Fibroblast of villous mesenchyme (primary cell): ENCODE measurements around the gene HBD. TPM values are rescaled to one million over a fixed set of nuclear protein-coding genes. Genes with fewer than 3 reads are reported as not detected.

ENCODE experiments used
- DNase-seq: peaks from one replicate; pipeline ENCODE4 v3.0.0-alpha.2; 2010; ENCODE audit warnings: low read depth
- H3K4me3 ChIP-seq: 2 replicates; pipeline ENCODE4 v1.5.1; 2011; ENCODE audit warnings: low read depth, mild to moderate bottlenecking, low read length
- CTCF ChIP-seq: IDR thresholded peaks from 2 replicates; pipeline ENCODE4 v1.5.1; 2012; ENCODE audit warnings: low read depth, mild to moderate bottlenecking, low read length; ENCODE audit not compliant: insufficient read depth
- total RNA-seq: library from RNA; depleted of rRNA; stranded (reverse); fragments of >200 nt; gene quantifications from 2 replicates; pipeline ENCODE4 v1.2.3, GENCODE V29; 2012

Gene HBD
- total RNA-seq, 1 donor: 0.43 TPM

- no peak overlapping the region for H3K4me3 ChIP-seq
- peak; percentile 62 for TF ChIP-seq CTCF
- DNase-seq: peak; percentile 81
These were observed 29.5 kb downstream of the HBD start for GRCh38 chr11:5204787-5205186.

GRCh38 chr11:5203366-5203765 is 30.9 kb downstream of the HBD start:
- H3K4me3 ChIP-seq: no peak overlapping the region
- no peak for TF ChIP-seq CTCF
- DNase-seq: no peak

DNA sequence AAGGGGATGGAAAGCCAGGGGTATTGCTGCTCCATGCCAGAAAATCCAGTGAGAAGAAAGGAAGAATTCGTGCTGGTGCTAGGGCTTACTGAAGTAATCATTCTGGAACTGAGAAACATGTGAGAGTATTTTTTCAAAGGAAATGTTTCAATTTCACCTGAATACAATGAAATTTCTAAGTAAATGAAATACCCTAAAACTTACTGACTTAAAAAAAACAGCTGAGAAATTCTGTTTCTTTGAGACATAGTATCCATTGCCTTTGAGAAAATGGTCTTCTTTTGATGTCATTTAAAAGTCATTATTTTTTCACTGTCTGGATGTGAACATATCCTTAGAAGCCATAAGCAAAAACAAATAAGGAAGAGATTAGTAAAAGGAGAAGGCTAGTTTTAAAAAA is 33.7 kb downstream of the HBD start, which contains the start of gene OR51V1:
Gene OR51V1 (minus strand): TSS at position 101 of the 400 bp plus-strand sequence. CDS start 0 bp downstream, at position 101.
- no peak for DNase-seq
- no peak within 1 kb of the TSS for H3K4me3 ChIP-seq
- no peak for TF ChIP-seq CTCF

- TF ChIP-seq CTCF: no peak
- DNase-seq: no peak
- no peak overlapping the region for H3K4me3 ChIP-seq
These were observed 36.0 kb downstream of the HBD start for GRCh38 chr11:5198285-5198684.

DNA sequence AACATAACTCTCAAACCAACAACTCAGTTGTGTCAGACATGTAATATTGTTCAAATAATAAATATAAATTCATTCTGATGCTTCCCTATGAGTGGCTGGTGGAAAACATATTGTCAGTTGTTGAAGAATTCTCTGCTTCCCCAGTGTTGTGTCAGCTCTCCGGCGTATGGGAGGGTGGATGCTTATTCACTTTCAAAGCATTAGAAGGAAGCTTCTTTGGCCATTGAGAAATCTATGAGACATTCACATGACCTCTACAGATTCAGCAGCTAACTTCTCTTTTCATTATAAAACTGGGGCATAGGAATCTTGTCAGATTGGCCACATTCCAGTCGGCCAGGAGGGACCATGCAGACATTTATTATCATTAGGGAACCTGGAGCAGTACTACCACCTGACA is 36.7 kb downstream of the HBD start:
- H3K4me3 ChIP-seq: no peak overlapping the region
- DNase-seq: peak; percentile 24
- no peak for TF ChIP-seq CTCF

GRCh38 chr11:5196731-5197130 is 37.6 kb downstream of the HBD start:
- no peak overlapping the region for H3K4me3 ChIP-seq
- TF ChIP-seq CTCF: no peak
- DNase-seq: peak; percentile 8

DNA sequence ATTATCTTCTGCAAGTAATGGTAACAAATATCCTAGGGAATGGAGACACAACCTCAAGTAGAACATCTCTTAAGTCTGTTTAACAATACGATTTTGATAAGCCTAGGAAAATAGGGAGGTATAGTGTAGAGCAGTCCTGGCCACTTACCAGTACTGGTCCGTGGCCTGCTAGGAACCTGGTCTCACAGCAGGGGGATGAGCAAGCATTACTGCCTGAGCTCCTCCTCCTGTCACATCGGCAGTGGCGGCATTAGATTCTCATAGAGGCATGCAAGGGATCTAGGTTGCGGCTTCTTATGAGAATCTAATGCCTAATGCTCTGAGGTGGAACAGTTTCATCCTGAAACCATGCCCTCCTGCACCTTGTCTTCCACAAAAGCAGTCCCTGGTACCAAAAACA is 38.2 kb downstream of the HBD start:
- no peak overlapping the region for H3K4me3 ChIP-seq
- DNase-seq: no peak
- no peak for TF ChIP-seq CTCF
